ENCODE measurements around the gene PPP1R3G.

GRCh38 chr6:5045416-5045815, 39.7 kb upstream of the PPP1R3G start:
- TF ChIP-seq CTCF (conservative IDR thresholded peaks at IDR 0.05) (no peak), ZFX (IDR thresholded peaks at IDR 0.05) (no peak)

Data from C4-2B (cell line).